Calu3 (cell line): ENCODE measurements around the gene DNAH5. TPM values are rescaled to one million over a fixed set of nuclear protein-coding genes. Genes with fewer than 3 reads are reported as not detected.

Experiments used
- BruUV-seq: library from RNA; stranded (reverse); fragments of 400-500 nt; replicated peaks from 2 replicates; lab custom pipeline; 2021; lab: Mats Ljungman, UMichigan
- CTCF ChIA-PET: fragments of 300-600 bp; sonication (Branson Sonifier 250); formaldehyde crosslinking; loops from one replicate; lab custom pipeline; 2022; ENCODE audit warnings: antibody characterized with exemption; lab: Charles Lee
- DNase-seq: peaks from one replicate; pipeline ENCODE4 v3.0.0; 2022
- H3K27ac Mint-ChIP-seq: one replicate; pipeline ENCODE4 v1.8.0; 2022; ENCODE audit warnings: mixed read lengths; ENCODE audit not compliant: unreplicated experiment
- H3K27me3 Mint-ChIP-seq: one replicate; pipeline ENCODE4 v1.8.0; 2022; ENCODE audit warnings: mixed read lengths; ENCODE audit not compliant: unreplicated experiment
- H3K36me3 Mint-ChIP-seq: one replicate; pipeline ENCODE4 v1.8.0; 2022; ENCODE audit warnings: mild to moderate bottlenecking, moderate library complexity, mixed read lengths; ENCODE audit not compliant: insufficient read depth, unreplicated experiment
- H3K4me1 Mint-ChIP-seq: one replicate; pipeline ENCODE4 v1.8.0; 2022; ENCODE audit warnings: mild to moderate bottlenecking, low read depth, mixed read lengths; ENCODE audit not compliant: unreplicated experiment
- H3K4me3 Mint-ChIP-seq: one replicate; pipeline ENCODE4 v1.8.0; 2022; ENCODE audit warnings: mild to moderate bottlenecking, low read depth, moderate library complexity, mixed read lengths; ENCODE audit not compliant: unreplicated experiment
- H3K9me3 Mint-ChIP-seq: one replicate; pipeline ENCODE4 v1.8.0; 2022; ENCODE audit warnings: low read depth, mixed read lengths; ENCODE audit not compliant: unreplicated experiment
- intact Hi-C: fragments of 100-400 bp; cut with micrococcal nuclease; formaldehyde crosslinking; loops from one replicate; pipeline ENCODE4 v1.10.0; 2022; ENCODE audit not compliant: unreplicated experiment
- total RNA-seq: library from RNA; stranded (reverse); gene quantifications from 2 replicates; pipeline ENCODE4 v1.2.3, GENCODE V29; 2022
- TF ChIP-seq, protein P1 (sequence below): fragments of 200-600 bp; IDR thresholded peaks from one replicate; pipeline ENCODE4 v1.8.0; 2022; ENCODE audit warnings: antibody characterized with exemption; ENCODE audit not compliant: unreplicated experiment

The DNAH5 gene
- total RNA-seq, 1 experiment from 2014 or later, result 5.8 TPM

DNA sequence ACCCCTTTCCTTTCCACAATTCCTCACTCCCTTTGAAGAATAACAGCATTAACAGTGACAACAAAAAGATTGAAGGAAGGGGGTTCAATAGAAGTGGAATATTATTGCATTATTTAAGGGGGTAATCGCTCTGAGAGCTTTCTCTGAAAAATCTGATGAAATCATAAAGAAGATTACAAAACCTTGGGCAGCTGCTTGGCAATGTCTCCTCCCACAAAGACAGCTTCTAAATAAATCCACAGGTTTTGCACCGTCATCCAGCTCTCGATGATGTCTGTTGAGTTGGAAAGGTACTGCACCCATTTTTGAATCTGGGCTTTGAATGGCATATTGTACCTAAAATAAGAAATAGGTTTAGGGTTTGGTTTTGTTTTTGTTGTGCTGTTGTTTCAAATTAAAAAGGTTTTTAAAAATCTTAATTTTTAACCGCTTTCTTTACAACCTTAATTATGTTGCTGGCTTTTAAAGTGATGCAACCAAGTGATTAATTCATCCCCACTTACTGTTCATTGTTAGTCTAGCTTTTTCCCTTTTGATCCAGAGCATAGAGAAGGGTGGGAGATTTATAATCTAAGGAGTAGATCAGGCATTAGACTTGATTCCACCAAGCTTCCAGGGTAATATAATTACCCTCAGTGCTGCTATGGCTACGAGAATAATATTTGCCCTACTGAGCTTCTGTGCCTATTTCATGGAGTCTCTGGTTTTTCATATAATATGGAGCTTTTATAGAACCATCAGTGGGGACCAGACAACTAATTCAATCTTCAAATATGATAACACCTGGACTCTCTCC, 85.0 kb downstream of the DNAH5 start:
- TF ChIP-seq, protein P1, sequence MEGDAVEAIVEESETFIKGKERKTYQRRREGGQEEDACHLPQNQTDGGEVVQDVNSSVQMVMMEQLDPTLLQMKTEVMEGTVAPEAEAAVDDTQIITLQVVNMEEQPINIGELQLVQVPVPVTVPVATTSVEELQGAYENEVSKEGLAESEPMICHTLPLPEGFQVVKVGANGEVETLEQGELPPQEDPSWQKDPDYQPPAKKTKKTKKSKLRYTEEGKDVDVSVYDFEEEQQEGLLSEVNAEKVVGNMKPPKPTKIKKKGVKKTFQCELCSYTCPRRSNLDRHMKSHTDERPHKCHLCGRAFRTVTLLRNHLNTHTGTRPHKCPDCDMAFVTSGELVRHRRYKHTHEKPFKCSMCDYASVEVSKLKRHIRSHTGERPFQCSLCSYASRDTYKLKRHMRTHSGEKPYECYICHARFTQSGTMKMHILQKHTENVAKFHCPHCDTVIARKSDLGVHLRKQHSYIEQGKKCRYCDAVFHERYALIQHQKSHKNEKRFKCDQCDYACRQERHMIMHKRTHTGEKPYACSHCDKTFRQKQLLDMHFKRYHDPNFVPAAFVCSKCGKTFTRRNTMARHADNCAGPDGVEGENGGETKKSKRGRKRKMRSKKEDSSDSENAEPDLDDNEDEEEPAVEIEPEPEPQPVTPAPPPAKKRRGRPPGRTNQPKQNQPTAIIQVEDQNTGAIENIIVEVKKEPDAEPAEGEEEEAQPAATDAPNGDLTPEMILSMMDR, result no peak
- no peak overlapping the region for H3K27ac Mint-ChIP-seq
- intact Hi-C loops, result no loop called here
- H3K4me3 Mint-ChIP-seq, result no peak overlapping the region
- H3K27me3 Mint-ChIP-seq, result no peaks in the 10 kb centered on the region
- no TSS peak for BruUV-seq
- H3K36me3 Mint-ChIP-seq, result no peaks in the 10 kb centered on the region
- CTCF ChIA-PET, result no interaction called here
- H3K9me3 Mint-ChIP-seq, result peaks cover 6% of the 10 kb centered on the region
- no peak for DNase-seq
- H3K4me1 Mint-ChIP-seq, result no peaks in the 10 kb centered on the region

DNA sequence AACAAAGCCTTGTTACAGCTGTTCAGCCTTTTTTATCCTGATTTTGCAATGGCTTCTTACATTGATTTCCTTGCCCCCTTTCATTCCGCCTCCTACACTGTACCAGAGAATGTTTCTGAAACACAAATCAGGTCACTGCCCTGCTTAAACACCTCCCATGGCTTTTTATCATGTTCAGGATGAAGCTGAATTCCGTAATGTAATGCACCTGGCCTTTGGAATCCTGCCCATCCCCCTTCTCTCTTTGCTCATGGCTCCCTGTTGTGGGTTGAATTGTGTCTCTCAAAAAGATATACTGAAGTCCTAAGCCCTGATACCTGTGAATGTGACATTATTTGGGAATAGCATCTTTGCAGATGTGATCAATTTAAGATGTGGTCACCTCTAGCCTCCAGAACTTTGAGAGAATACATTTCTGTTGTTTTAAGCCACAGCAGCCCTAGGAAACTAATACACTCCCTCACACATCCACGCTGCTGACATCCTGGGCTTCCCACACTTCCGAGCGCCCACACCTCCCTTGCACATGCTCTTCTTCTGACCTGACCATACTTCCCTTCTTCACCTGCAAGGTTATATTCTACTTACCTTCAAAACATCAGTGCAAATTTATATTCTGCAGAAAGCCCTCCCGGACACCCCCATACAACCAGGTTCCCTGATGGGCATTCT, 101.2 kb downstream of the DNAH5 start:
- intact Hi-C loops, result no loop called here
- no peaks in the 10 kb centered on the region for H3K4me1 Mint-ChIP-seq
- CTCF ChIA-PET, result no interaction called here
- H3K4me3 Mint-ChIP-seq, result no peak overlapping the region
- H3K27me3 Mint-ChIP-seq, result no peaks in the 10 kb centered on the region
- H3K9me3 Mint-ChIP-seq, result no peaks in the 10 kb centered on the region
- BruUV-seq, result no TSS peak
- DNase-seq, result no peak
- H3K27ac Mint-ChIP-seq, result no peak overlapping the region
- H3K36me3 Mint-ChIP-seq, result no peaks in the 10 kb centered on the region
- TF ChIP-seq, protein P1, result no peak

DNA sequence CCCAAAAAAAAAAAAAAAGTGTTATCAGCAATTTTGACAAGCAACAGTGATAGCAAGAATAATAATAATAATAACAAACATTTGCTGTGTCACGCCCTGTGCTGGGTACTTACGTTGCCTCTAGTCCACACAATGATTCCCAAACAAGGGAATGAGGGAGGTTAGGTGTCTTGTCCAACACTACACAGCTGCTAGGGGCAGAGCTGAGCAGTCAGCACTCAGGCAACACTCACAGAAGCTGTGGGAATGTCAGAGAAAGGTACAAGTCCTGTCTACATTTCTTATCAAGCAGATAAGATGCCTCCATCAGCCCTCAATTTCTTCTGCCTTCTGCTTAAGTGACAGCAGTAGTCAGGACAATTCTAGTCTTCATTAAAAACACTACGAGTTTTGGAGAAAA, 111.0 kb downstream of the DNAH5 start:
- H3K27ac Mint-ChIP-seq, result no peak overlapping the region
- no peaks in the 10 kb centered on the region for H3K4me1 Mint-ChIP-seq
- intact Hi-C loops, result no loop called here
- BruUV-seq, result no TSS peak
- CTCF ChIA-PET, result interaction anchor here (0.6 kb wide), 1 partner anchor 12 kb away, joined by 5 read pairs; no protein-coding TSS in a partner anchor
- no peak for DNase-seq
- H3K4me3 Mint-ChIP-seq, result no peak overlapping the region
- H3K36me3 Mint-ChIP-seq, result no peaks in the 10 kb centered on the region
- H3K27me3 Mint-ChIP-seq, result no peaks in the 10 kb centered on the region
- TF ChIP-seq, protein P1, result no peak
- H3K9me3 Mint-ChIP-seq, result no peaks in the 10 kb centered on the region

DNA sequence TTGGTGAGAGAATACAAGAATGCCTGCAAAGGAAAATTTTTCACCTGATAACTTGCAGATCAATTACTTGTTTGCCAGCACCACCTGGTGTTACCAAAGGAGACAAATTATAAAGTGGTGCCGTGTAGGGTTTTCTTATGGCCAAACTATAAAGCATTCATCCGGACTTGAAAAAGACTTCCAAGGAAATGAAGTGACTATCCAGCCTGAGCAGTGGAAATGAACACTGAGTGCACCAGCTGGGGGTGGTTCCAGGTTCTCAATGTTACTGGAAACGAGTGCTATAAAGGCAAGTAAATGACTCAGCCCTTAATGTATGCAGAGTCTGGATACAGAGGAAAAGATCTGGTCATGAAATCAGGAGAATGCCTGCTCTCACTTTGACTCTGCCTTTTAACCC, 113.1 kb downstream of the DNAH5 start:
- no TSS peak for BruUV-seq
- no peak for DNase-seq
- CTCF ChIA-PET, result no interaction called here

More for the DNA sequence above, 113.1 kb downstream of the DNAH5 start:
- no peak overlapping the region for H3K27ac Mint-ChIP-seq
- H3K9me3 Mint-ChIP-seq, result no peaks in the 10 kb centered on the region
- no peak overlapping the region for H3K4me3 Mint-ChIP-seq
- no peaks in the 10 kb centered on the region for H3K36me3 Mint-ChIP-seq
- no peaks in the 10 kb centered on the region for H3K4me1 Mint-ChIP-seq
- intact Hi-C loops, result loop anchor here (2.0 kb wide), 1 partner anchor 125 kb away; no protein-coding TSS in a partner anchor
- H3K27me3 Mint-ChIP-seq, result no peaks in the 10 kb centered on the region
- TF ChIP-seq, protein P1, result no peak
